ELF-1 (cell line): ENCODE measurements around the gene RPL18A.
A peak's percentile ranks its signal among the peaks of the same experiment; 100 is the strongest.

Experiments used
- DNase-seq: peaks from one replicate; pipeline ENCODE4 v3.0.0-alpha.2; 2016; ENCODE audit warnings: low read depth, low spot score

Gene RPL18A

GRCh38 chr19:17859533-17860330 is at the start of gene RPL18A:
TSS of gene RPL18A (plus strand) at chr19:17859910. CDS start at chr19:17859957, 47 bp downstream.
- peak; percentile 100 for DNase-seq

DNA sequence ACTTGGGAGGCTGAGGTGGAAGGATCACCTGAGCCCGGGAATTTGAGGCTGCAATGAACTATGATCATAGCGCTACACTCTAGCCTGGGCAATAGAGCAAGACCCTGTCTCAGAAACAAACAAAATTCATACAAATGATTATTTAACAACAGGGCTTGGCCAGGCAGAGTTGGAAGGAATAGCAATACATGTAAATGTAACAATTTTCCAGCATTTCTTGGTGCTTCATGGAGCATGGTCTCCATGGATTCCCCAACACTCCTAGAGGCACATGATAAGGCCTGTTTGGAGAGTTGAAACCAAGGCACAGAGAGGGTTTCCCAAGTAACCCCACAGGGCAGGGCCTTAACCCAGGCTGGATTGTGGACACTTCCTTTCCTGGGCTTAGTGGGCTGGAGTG is 48.6 kb upstream of the RPL18A start:
- no peak for DNase-seq

GRCh38 chr19:17811681-17812080 is 48.0 kb upstream of the RPL18A start:
- no peak for DNase-seq

- no peak for DNase-seq
Measured at GRCh38 chr19:17812099-17812498, 47.6 kb upstream of the RPL18A start.

DNA sequence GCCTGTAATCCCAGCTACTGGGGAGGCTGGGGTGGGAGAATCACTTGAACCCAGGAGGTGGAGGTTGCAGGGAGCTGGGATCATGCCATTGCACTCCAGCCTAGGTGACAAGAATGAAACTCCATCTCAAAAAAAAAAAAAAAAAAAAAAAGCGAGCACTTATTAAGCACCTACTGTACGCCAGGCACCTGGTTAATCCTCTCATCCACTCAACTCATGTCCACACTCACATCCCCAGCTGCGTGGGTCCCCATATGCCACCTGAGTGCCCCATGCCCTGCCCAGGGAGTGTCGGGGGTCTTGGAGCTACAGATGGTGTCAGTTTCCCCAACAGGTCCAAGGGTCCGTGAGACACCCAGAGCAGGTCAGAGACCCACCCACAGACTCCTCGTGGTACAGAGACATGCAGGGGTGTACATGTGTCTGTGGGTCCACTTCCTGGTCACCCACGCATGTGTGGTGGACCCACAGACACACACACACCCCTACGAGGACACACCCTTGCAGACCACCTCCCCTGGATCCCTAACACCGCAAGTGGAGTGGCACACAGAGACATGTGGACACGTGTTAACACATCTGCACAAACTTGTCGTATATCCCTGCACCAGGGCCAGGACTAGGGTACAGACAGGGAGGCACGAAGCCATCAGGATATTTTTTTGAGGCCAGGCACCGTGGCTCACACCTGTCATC is 41.9 kb upstream of the RPL18A start:
- DNase-seq, result no peak

DNA sequence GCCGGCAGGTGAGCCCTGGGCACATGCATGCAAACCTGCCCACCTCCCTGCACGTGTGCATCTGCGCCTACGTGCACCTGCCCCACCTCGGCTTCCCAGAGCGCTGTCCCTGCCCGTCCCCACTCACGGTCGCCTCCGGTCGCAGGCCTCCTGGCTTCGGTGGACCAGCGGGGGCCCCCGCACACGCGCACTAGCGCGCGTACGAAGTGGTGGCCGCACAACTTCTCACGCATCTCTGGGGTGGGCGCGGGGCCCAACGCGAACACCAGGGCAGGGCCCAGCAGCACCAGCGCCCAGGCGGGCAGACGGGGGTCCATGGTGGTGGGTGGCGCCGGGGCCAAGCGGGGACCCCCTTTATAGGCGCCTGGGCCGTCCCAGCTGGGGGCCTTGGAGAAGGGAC is 38.5 kb upstream of the RPL18A start, which contains the start of gene INSL3:
Gene INSL3 (minus strand): TSS at position 330 of the 400 bp plus-strand sequence. CDS start 13 bp downstream, at position 317.
- no peak for DNase-seq

GRCh38 chr19:17824339-17824738 is 35.4 kb upstream of the RPL18A start:
- no peak for DNase-seq

DNA sequence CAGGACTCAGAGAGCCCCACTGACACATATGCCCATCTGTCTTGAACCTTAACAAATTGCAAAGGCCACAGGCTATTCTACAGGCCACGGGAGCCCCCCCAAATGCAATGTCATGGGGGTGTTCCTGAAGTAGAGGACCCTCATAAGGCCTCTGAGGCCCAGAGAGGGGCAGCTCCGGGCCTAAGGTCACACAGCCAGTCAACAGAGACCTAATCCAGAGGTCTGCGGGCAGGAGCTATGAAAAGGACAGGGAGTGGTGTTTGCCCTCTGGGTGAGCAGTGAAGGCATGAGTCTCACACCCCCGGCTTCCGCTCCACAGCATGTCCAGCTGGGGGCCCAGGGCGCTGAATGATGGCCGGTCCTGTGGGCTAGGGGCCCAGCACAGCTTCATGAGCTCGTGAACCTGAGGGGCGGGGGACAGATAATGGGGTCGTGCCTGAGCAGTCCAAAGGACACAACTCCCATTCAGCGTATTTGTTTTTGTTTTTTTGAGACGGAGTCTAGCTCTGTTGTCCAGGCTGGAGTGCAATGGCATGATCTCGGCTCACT is 33.1 kb upstream of the RPL18A start:
- DNase-seq, result no peak

- peak; percentile 86 for DNase-seq
Measured at GRCh38 chr19:17829855-17830566, 29.7 kb upstream of the RPL18A start.

DNA sequence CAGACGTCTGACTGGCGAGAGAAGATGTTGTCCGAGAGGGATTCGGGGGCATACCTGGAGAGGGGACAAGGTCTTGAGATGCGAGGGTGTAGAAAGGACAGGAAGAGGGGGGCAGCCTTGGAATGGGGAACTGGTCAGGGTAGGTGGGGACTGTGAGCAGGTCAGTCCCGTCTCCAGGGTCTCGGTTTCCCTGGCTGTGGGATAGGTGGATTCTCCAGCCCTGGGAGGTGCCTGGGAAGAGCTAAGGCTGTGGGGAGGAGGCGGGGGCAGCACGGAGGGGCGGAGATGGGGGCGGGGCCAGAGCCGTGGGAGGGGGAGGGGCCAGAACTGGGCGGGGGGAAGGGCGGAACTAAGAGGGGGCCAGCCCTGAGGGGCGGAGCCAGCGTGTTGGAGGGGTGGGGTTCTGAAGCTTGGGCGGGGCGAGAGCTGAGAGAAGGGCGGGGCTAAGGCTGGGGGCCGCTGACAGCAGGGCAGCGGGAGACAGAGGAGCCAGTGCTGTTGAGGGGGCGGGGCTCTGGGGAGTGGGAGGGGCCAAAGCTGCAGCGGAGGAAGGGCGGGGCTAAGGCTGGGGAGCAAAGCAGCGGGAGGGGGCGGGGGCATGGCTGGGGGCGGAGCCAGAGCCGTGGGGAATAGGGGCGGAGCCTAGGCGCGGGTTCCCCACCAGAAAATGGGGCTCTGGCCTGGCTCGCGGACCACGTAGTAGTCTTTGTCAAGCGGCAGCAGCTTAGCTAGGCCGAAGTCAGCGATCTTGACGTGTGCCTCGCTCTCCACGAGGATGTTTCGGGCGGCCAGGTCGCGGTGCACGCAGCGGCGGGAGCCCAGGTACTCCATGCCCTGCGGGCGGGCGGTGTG is 28.9 kb upstream of the RPL18A start:
- peak; percentile 92 for DNase-seq

- no peak for DNase-seq
Measured at GRCh38 chr19:17831419-17831888, 28.3 kb upstream of the RPL18A start.

DNA sequence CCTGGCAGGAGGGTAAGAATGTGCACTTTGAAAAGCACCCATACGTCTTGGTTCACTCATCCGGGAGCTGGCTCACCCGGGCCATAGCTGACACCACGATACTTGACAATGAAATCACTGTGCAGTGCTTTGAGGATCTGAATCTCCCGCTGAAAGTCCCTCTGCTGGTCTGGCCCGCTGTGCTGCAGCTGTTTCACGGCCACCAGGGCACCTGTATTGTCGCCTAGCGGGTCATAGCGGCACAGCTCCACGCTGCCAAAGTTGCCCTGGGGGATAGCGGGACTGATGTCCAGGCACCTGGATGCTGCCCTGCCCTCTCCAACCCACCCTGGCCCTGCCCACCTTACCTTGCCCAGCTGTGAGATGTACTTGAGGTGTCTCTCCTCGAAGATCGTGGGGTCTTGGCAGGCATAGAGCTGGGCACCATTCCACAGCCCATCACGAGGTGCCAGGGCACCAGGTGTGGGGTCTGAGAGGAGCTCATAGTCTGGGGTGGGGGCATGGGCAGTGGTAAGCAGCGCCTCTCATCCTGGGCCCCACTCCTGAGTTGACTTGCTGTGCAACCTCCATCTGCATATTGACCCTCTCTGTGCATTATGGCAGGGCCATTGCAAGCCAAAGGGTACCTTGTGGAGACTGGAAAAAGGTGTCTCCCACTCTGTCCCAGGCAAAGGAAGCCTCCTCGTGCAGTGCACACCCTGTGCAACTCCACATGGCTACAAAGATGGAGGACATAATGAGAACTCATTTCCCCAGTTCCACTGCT is 27.1 kb upstream of the RPL18A start:
- no peak for DNase-seq

DNA sequence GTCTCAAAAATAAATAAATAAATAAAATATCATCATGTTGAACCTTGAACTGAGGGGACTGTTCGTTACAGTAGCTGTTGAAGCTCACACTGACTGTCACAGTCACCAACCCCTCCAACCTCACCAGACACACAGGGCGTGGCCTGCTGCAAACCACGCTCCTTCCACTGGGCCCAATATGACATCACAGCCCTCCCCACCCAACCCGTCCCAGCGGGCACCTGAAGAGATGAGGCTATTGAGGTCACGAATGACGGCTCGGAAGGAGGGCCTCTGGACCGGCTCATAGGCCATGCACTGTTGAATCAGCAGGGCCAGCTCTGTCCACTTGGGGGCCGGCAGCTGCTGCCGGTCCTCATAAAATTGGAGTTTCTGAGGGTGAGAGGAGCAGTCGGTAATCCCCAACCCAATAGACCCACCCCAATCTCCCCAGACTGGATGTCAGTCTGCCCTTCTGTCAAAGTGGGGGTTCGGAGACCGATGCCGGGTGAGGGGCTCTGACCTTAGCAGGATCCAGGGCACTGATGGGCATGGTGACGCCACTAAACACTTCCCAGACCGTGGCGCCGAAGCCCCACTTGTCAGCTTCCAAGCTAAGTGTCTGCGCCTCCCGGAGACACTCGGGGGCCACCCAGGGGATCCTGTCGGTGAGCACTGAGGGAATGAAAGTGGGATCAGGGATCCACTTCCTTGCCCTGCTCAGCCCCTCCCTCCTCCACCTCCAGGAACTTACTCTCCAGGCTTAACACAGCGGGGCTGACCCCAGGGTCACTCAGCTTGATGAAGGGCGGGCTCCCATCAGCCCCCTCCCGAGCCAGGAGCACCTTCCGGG is 25.1 kb upstream of the RPL18A start:
- DNase-seq, result peak; percentile 46

DNA sequence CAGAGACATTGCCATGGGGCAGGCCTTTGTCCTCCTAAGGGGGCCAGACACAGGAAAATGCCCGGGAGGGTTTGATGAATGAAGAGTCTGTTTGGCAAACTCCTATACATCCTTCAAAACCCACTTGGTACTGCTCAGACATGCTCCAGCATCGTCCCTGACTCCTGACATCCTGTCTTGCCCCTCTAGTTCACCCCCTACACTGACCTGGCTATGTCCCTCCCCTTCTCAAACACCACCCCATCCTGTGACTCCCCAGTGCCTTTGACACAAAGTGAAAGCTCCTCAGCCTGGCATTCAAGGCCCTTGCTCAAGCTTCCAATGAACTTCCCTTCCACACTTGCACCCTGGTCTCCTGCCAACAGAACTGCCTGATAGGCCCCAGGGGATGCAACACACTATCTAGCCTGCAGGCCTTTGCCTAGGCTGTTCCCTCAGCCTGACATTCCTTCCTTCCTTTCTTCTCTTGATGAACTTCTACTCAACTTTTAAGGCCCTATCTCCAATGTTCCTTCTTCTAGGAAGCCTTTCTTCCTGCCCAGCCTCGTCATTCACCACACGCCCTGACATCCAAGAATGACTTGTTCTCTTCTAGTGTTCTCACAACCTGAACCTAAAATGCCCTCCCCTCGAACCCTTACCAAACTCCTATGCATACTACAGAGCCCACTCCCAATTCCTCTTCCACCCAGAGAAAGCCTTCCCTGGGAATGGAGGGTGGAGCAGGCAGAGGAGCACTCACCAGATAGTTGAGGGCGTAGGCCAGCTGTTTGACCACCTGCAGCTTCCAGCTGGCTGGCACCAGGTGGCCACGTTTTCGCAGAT is 24.3 kb upstream of the RPL18A start:
- peak; percentile 14 for DNase-seq

DNA sequence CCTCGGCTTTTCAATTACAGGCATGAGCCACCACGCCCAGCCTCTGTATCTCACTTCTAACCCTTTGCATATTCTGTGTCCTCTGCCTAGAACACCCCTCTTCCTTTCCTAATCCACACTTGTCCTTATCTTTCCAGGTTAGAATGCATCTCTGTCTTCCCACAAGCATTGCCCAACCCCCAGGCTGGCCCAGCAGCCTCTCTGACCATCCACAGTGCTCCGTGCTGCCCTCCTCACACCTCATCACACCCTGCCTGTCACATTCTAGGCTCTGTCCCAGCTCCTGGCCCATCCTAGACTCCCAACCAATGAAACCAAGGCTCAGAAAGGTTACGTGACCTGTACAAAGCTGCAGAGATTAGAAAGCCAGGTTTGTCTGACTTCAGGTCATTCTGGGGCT is 23.2 kb upstream of the RPL18A start:
- DNase-seq, result peak; percentile 46

GRCh38 chr19:17837972-17838371 is 21.7 kb upstream of the RPL18A start:
- DNase-seq, result no peak

GRCh38 chr19:17840019-17840418 is 19.7 kb upstream of the RPL18A start:
- no peak for DNase-seq

- no peak for DNase-seq
Measured at GRCh38 chr19:17841371-17841809, 18.3 kb upstream of the RPL18A start.
